GM10847 (cell line): ENCODE data around the gene ADSS1.

ENCODE experiments used
- POLR2A ChIP-seq: IDR thresholded peaks from 2 replicates; pipeline ENCODE4 v1.6.1; 2011; ENCODE audit not compliant: insufficient read length; ENCODE audit errors: extremely low read depth

ADSS1 gene

GRCh38 chr14:104685216-104685997 is 38.6 kb upstream of the ADSS1 start:
- TF ChIP-seq POLR2A = no peak

DNA sequence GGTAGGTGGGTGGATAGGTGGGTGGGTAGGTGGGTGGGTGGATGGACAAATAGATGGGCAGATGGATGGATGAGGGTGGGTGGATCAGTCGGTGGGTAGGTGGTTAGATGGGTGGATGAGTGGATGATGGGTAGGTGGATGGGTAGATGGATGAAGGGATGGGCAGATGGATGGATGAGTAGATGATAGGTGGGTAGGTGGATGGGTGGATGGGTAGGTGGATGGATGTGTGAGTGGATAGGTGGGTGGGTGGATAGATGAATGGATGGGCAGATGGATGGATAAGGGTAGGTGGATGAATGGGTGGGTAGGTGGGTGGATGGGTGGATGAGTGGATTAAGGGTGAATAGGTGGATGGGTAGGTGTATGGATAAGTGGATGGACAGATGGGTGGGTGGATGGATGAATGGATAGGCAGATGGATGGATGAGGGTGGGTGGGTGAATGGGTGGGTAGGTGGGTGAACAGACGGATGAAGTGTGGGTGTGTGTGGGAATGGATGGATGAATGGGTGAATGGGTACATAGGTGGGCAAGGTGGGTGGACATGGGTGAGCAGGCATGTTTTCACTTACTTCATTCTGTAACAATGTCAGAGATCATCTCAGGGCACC is 37.9 kb upstream of the ADSS1 start:
- no peak for TF ChIP-seq POLR2A

DNA sequence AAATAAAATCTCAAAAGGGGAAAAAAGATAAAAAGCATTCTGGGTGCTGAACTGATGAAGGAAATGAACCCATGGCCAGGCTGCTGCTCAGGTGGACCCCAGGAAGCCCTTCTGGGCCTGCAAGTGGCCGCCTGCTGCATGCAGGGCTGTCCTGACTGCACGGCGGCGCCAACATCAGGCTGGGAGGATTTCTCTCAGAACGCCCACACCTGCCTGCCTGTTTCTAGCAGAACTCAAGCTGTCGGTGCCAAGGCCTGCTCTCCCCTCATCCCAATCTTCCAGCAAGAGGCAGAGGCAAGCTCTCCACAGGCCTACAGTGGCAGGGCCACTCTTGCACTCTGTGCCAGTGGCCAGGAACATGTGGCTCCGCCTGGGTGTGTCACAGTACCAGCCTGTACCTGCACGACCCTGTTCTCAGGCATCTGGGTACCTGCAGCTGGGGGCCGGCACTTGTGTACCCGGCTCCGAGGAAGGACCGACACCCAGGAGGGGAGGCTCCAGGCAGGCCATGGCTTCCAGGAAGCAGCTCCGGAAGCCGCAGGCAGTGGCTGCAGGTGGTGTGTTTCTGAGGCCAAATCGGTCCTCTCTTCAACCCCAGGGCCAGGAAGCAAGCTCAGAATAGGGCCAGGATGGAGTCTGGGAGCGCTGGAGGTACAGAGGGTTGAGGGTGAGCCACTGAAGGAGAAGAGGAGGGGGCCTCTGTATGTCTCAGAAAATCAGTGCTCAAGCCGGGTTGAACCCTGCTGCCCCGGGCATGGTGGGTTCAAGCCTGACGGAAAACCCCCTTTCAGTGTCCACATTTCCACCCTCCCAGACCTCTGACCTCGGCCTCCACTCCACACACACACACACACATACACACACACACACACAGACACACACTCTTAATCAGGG is 37.2 kb upstream of the ADSS1 start:
- TF ChIP-seq POLR2A = no peak

GRCh38 chr14:104687601-104688504 is 36.2 kb upstream of the ADSS1 start:
- no peak for TF ChIP-seq POLR2A

GRCh38 chr14:104688505-104689108 is 35.4 kb upstream of the ADSS1 start:
- TF ChIP-seq POLR2A = no peak

DNA sequence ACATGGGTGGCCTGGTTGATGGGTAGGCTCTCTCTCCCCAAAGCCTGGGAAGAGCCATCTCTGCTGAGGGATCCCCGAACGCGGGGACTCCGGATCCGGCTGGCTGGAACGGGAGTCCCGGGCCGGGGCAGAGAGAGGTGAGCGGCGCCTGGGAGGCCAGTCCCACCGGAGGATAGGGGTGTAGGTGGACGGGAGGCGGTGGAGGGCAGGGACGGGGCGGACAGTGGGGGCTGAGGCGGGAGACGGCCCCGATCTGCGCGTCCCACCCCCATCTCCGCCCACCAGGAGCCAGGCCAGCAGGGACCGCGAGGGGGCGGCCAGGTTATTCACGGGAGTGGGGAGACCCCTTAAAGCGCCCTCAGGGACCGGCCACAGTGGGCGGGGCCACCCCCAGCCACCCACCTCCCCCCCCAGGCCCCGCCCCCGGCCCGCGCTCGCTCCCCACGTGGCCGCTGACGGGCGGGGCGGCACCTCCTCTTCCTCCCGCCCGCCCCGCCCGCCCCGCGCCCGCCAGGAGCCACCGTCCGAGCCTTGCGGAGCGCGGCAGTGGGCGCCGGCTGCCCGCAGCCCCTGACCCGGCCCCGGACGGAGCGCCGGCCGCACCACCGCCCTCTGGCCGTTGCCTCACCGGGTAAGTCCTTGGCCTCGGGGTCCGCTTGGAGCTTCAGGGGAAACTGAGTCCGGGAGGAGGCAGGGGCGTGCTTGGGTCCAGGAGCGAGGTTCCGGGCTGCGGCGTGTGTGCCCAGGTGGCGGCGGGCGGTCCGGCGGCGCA is 34.7 kb upstream of the ADSS1 start, which contains the start of gene INF2:
Gene INF2, plus strand, starts transcription at position 510 of the 772 bp plus-strand sequence. CDS start 11,748 bp downstream, outside the sequence.
- peak; percentile 39 for TF ChIP-seq POLR2A

GRCh38 chr14:104689881-104690711 is 33.9 kb upstream of the ADSS1 start:
- TF ChIP-seq POLR2A = no peak

DNA sequence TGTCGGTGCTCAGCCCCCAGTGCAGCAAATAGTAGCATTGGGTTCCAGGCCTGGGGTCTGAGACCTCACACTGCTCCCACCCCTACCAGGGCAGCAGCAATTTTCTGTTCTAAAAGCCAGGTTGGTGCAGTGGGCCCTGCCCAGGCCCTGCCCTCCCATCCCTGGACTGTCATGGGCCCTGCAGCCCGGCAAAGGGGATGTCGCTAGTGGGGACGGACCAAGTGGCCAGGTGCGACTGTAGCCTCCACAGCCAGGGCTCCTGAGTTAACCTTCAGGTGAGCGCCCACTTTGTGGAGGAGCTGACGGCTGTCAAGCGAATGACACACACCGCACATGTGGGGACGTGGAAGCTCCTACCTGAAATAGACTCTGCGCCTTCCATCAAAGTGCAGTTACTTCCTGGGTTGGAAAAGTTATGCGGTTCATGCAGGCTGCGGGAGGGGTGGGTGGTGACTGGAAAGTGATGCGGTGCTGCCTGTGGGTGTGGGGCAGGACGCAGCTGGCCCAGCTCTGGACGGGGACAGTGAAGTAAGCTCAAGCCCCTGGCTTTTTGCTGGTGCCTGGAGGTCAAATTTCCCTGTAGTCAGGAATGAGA is 33.1 kb upstream of the ADSS1 start:
- no peak for TF ChIP-seq POLR2A

GRCh38 chr14:104691546-104692260 is 32.3 kb upstream of the ADSS1 start:
- no peak for TF ChIP-seq POLR2A

- no peak for TF ChIP-seq POLR2A
Measured at GRCh38 chr14:104692261-104692938, 31.6 kb upstream of the ADSS1 start.

DNA sequence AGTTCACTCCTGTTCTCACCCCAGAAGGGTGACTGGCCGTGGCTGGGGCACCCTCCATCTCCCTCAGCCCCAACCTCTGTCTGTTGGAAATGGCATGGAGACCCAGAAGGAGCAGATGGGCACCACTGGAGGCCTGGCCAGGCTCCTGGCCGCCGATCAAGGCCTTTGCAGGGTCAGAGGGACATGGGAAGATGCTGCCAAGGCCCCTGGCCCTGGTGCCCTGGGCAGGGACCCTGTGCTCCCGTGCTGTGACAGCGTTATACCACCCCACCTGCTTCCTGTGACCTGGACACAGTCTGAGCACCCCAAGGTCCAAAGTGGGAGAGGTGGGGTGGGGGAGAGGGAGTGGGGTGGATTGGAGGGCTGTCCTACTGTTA is 31.1 kb upstream of the ADSS1 start:
- TF ChIP-seq POLR2A = no peak
